ENCODE results near the gene CPT1A. TPM values are rescaled to one million over a fixed set of nuclear protein-coding genes. Genes with fewer than 3 reads are reported as not detected.

Gene CPT1A
- total RNA-seq, 2 donors from 2014 or later = 53.1 to 56.3 TPM

DNA sequence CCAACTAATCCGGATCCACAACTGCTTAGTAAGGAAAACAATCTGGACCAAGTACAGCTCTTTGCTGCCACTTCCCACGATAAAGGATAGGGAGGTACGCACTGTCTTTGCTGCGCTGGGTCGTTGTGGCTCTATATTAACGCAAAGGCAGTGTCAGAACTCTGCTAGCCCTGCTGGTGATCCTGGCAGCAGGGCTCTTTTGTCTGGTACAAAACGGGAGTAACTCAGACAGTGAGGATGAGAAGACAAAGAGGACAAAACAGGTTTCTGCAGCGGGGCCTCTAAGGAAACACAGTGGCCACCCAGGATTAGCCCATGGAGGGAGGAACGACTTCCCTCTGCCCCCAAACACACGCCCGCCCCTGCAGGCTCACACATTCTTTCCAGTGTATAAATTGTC, 131.3 kb downstream of the CPT1A start:
- no peak overlapping the region for H3K4me3 ChIP-seq
- no peak for DNase-seq (ENCODE audit: low spot score)
- no peak overlapping the region for H3K27ac ChIP-seq
- H3K27me3 ChIP-seq = no peaks in the 10 kb centered on the region
- H3K4me1 ChIP-seq = no peaks in the 10 kb centered on the region
- TF ChIP-seq, protein P1, sequence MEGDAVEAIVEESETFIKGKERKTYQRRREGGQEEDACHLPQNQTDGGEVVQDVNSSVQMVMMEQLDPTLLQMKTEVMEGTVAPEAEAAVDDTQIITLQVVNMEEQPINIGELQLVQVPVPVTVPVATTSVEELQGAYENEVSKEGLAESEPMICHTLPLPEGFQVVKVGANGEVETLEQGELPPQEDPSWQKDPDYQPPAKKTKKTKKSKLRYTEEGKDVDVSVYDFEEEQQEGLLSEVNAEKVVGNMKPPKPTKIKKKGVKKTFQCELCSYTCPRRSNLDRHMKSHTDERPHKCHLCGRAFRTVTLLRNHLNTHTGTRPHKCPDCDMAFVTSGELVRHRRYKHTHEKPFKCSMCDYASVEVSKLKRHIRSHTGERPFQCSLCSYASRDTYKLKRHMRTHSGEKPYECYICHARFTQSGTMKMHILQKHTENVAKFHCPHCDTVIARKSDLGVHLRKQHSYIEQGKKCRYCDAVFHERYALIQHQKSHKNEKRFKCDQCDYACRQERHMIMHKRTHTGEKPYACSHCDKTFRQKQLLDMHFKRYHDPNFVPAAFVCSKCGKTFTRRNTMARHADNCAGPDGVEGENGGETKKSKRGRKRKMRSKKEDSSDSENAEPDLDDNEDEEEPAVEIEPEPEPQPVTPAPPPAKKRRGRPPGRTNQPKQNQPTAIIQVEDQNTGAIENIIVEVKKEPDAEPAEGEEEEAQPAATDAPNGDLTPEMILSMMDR (IDR thresholded peaks at IDR 0.05) = no peak
- no peaks in the 10 kb centered on the region for H3K36me3 ChIP-seq
- H3K9me3 ChIP-seq = no peaks in the 10 kb centered on the region

DNA sequence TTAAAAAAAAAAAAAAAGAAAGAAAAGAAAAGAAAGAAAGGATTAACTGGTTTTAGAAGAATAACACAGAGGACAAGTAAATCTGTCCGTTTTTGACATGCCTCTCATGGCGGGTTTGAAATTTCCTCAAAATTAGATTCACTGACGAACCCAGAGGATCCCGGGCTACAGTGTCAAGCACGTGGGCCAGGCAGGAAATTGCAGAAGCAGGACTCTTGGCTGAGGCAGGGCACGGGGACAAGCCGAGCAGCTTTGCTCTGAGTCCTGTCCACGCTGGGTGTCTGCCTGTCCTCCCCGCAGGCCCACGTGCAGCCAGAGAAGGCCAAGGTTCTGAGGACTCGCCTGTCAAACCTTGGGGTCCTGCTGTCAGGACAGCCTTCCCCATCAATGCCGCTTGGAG, 132.7 kb downstream of the CPT1A start:
- Histone ChIP-seq H3K36me3 (no peaks in the 10 kb centered on the region), H3K27ac (no peak overlapping the region), H3K9me3 (no peaks in the 10 kb centered on the region), H3K4me1 (no peaks in the 10 kb centered on the region), H3K4me3 (no peak overlapping the region), H3K27me3 (no peaks in the 10 kb centered on the region)
- no peak for DNase-seq (ENCODE audit: low spot score)
- TF ChIP-seq, protein P1 (IDR thresholded peaks at IDR 0.05) = no peak

GRCh38 chr11:68707527-68707926, 134.2 kb downstream of the CPT1A start:
- Histone ChIP-seq H3K36me3 (no peaks in the 10 kb centered on the region), H3K4me3 (no peak overlapping the region), H3K27me3 (no peaks in the 10 kb centered on the region), H3K27ac (no peak overlapping the region), H3K4me1 (no peaks in the 10 kb centered on the region), H3K9me3 (no peaks in the 10 kb centered on the region)
- TF ChIP-seq, protein P1 (IDR thresholded peaks at IDR 0.05) = no peak
- no peak for DNase-seq (ENCODE audit: low spot score)

DNA sequence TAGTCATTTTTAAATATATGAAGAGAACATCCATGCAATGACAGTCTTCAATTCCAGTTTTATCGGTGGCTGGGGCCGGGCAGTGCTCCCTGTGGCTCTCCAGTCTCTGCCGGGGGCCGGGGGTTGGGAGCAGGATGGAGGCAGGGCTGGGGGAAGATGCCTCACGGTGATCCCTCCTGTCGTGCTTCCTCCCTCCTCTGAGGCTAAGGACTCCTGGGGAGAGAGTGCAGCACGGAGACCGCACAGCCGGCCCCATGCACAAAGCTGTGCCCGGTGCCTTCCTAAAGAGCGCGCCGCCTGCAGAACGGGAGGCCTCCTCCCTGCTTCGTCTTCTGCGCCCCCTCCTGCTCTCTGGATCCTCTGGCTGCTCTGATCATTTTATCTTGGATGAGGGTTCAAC, 136.8 kb downstream of the CPT1A start:
- H3K4me1 ChIP-seq = no peaks in the 10 kb centered on the region
- H3K27ac ChIP-seq = no peak overlapping the region
- no peaks in the 10 kb centered on the region for H3K36me3 ChIP-seq
- no peaks in the 10 kb centered on the region for H3K27me3 ChIP-seq
- TF ChIP-seq, protein P1 (IDR thresholded peaks at IDR 0.05) = no peak
- no peak for DNase-seq (ENCODE audit: low spot score)
- no peak overlapping the region for H3K4me3 ChIP-seq
- no peaks in the 10 kb centered on the region for H3K9me3 ChIP-seq

Other genes starting within 250 kb of the CPT1A start
- gene GAL, start 157.4 kb downstream of the CPT1A start, total RNA-seq = not detected
- gene TESMIN, start 90.4 kb downstream of the CPT1A start, total RNA-seq = under 1 TPM; 0.47 to 0.78 TPM
- 10 to 100 TPM; 63.2 to 87.3 TPM for gene MRPL21, start 61.9 kb upstream of the CPT1A start, total RNA-seq
- gene IGHMBP2, start 62.0 kb upstream of the CPT1A start, total RNA-seq = 1 to 10 TPM; 8.5 to 8.8 TPM
- not detected for gene MRGPRD, start 139.1 kb upstream of the CPT1A start, total RNA-seq
- 10 to 100 TPM; 10.8 to 17.6 TPM for gene MRGPRF, start 171.3 kb upstream of the CPT1A start, total RNA-seq
- 1 to 10 TPM; 4.2 to 5.3 TPM for gene TPCN2, start 207.0 kb upstream of the CPT1A start, total RNA-seq

All from right atrium auricular region (tissue), 2 donors.